ENCODE data around the gene CACFD1.

- no peak for TF ChIP-seq SP1 (IDR thresholded peaks at IDR 0.05)
- no peak for TF ChIP-seq SUZ12 (IDR thresholded peaks at IDR 0.05)
These were observed 10.7 kb downstream of the CACFD1 start for GRCh38 chr9:133470427-133470924.

Data from HEK293T (cell line).